ENCODE results near the gene C1orf105. TPM values are rescaled to one million over a fixed set of nuclear protein-coding genes. Genes with fewer than 3 reads are reported as not detected.

Gene C1orf105
- total RNA-seq, 1 experiment from 2014 or later: not detected

DNA sequence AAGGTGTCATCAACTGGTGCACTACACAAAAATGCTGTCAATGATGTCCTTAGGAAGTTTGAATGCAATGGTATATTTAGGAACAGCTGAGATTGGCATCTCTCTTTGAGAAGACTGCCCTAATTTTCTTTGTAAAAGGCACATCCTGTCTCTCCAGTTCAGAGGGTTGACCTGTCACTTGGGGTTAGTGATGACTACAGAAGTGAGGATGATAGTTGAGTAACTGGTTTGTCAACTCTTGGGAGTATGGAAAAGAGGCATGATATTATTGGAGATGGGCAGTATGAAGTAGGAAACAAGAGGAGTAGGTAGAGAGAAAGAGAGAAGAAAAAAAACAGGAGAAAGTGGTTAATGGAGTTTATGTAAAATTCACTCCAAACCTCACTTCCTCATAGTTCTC, 63.8 kb downstream of the C1orf105 start:
- H3K4me3 ChIP-seq (ENCODE audit: low read depth, low read length, poor library complexity, severe bottlenecking): no peak overlapping the region
- CTCF ChIA-PET: no interaction called here
- no TSS peak for BruUV-seq (replicated peaks)
- no peaks in the 10 kb centered on the region for H3K36me3 ChIP-seq (ENCODE audit: insufficient read depth, low read length, poor library complexity, severe bottlenecking)
- H3K4me1 ChIP-seq (ENCODE audit: insufficient read depth, low read length, poor library complexity, severe bottlenecking): peaks cover 4% of the 10 kb centered on the region
- POLR2A ChIA-PET (ENCODE audit: low non-redundant PET): no interaction called here
- H3K27ac ChIP-seq (ENCODE audit: low read depth, low read length, poor library complexity, severe bottlenecking): no peak overlapping the region
- TF ChIP-seq EZH2 (IDR thresholded peaks at IDR 0.05; ENCODE audit: borderline replicate concordance, low read depth, low read length, poor library complexity, severe bottlenecking) (no peak), CTCF (conservative IDR thresholded peaks at IDR 0.05; ENCODE audit: low read depth, low read length) (no peak)
- H3K27me3 ChIP-seq (replicated peaks; ENCODE audit: insufficient read depth, low read depth, low read length, poor library complexity): peaks cover 7% of the 10 kb centered on the region
- intact Hi-C loops (cut with micrococcal nuclease; ENCODE audit: unreplicated experiment): no loop called here
- no peak for DNase-seq (ENCODE audit: low spot score)
- H3K9me3 ChIP-seq (ENCODE audit: low read depth, low read length, poor library complexity, severe bottlenecking): no peaks in the 10 kb centered on the region

DNA sequence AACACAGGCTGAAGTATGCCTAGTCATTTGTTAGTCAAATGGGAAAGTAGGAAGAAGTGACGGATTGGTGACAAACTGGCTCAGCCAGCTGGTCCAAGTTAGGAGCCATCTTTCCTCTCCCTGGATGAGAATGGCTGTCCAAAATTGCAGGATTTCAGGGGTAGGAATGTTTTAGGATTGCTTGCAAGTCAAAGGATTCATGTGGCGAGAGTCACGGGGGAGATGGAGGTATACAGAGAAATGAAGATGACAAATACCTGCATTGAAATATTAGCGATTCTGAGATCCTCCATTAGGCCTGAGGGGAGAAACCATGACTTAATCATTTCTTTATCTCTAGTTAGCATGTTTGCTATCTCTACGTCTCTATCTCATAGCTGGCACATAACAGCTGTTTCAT, 65.1 kb downstream of the C1orf105 start:
- TF ChIP-seq CTCF (conservative IDR thresholded peaks at IDR 0.05; ENCODE audit: low read depth, low read length): no peak
- no peak for TF ChIP-seq EZH2 (IDR thresholded peaks at IDR 0.05; ENCODE audit: borderline replicate concordance, low read depth, low read length, poor library complexity, severe bottlenecking)

DNA sequence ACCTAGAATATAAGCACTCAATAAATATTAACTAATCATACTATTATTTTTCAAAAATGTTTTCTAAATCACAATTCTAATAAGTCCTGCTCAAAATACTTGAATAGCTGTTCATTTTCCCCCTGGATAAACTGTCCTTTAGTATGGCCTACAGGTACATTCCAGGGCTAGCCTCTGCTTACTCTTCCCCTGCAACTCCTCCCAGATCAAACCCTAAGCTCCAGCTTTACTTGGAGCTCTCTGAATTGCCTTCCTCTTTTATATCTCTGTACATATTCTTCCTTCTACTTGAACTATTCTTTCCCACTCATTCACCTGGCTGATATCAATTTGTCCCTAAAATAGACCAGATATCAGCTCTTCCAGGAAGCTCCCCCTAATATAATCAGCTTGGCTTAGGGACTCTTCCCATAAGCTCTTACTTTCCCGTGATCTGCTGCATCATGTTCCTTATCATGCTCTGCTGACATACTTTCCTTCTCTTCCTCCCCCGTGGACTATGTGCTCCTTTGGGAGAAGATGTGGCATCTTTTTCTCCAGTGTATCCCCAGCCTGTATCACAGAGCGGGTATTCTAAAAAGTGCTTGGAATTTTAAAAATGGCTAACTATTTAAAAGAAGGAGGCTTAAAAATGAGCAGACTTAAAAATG, 66.4 kb downstream of the C1orf105 start:
- TF ChIP-seq EZH2 (IDR thresholded peaks at IDR 0.05; ENCODE audit: borderline replicate concordance, low read depth, low read length, poor library complexity, severe bottlenecking) (no peak), CTCF (conservative IDR thresholded peaks at IDR 0.05; ENCODE audit: low read depth, low read length) (no peak)
- Histone ChIP-seq H3K4me1 (ENCODE audit: insufficient read depth, low read length, poor library complexity, severe bottlenecking) (peaks cover 4% of the 10 kb centered on the region), H3K36me3 (ENCODE audit: insufficient read depth, low read length, poor library complexity, severe bottlenecking) (no peaks in the 10 kb centered on the region), H3K27me3 (replicated peaks; ENCODE audit: insufficient read depth, low read depth, low read length, poor library complexity) (peaks cover 7% of the 10 kb centered on the region), H3K27ac (ENCODE audit: low read depth, low read length, poor library complexity, severe bottlenecking) (no peak overlapping the region), H3K9me3 (ENCODE audit: low read depth, low read length, poor library complexity, severe bottlenecking) (no peaks in the 10 kb centered on the region), H3K4me3 (ENCODE audit: low read depth, low read length, poor library complexity, severe bottlenecking) (no peak overlapping the region)
- no TSS peak for BruUV-seq (replicated peaks)
- CTCF ChIA-PET: no interaction called here
- DNase-seq (ENCODE audit: low spot score): no peak
- POLR2A ChIA-PET (ENCODE audit: low non-redundant PET): no interaction called here
- intact Hi-C loops (cut with micrococcal nuclease; ENCODE audit: unreplicated experiment): no loop called here

More for the DNA sequence above, 65.1 kb downstream of the C1orf105 start:
- no peak overlapping the region for H3K27ac ChIP-seq (ENCODE audit: low read depth, low read length, poor library complexity, severe bottlenecking)
- intact Hi-C loops (cut with micrococcal nuclease; ENCODE audit: unreplicated experiment): no loop called here
- ChIA-PET CTCF (no interaction called here), POLR2A (ENCODE audit: low non-redundant PET) (no interaction called here)
- no peaks in the 10 kb centered on the region for H3K9me3 ChIP-seq (ENCODE audit: low read depth, low read length, poor library complexity, severe bottlenecking)
- H3K4me1 ChIP-seq (ENCODE audit: insufficient read depth, low read length, poor library complexity, severe bottlenecking): peaks cover 4% of the 10 kb centered on the region
- no TSS peak for BruUV-seq (replicated peaks)
- no peaks in the 10 kb centered on the region for H3K36me3 ChIP-seq (ENCODE audit: insufficient read depth, low read length, poor library complexity, severe bottlenecking)
- H3K27me3 ChIP-seq (replicated peaks; ENCODE audit: insufficient read depth, low read depth, low read length, poor library complexity): peaks cover 7% of the 10 kb centered on the region
- H3K4me3 ChIP-seq (ENCODE audit: low read depth, low read length, poor library complexity, severe bottlenecking): no peak overlapping the region
- DNase-seq (ENCODE audit: low spot score): no peak

Data from A673 (cell line).